Stimulated activated CD8-positive, alpha-beta memory T cell treated with anti-CD3 and anti-CD28 coated beads, Interleukin-12 subunit alpha, Interleukin-12 subunit beta, amount 100 ng/mL, for 24 hours (primary cell): Measurements from ENCODE around the gene EXOC3L4.
"Not testable (repeated sequence)": the region's sequence is repeated elsewhere in the genome, so short reads cannot be mapped to it uniquely, and the experiment has no call there.

ENCODE experiments used
- DNase-seq: peaks from one replicate; pipeline ENCODE4 v3.0.0-alpha.2; 2020; ENCODE audit errors: extremely low read depth

The EXOC3L4 gene

DNA sequence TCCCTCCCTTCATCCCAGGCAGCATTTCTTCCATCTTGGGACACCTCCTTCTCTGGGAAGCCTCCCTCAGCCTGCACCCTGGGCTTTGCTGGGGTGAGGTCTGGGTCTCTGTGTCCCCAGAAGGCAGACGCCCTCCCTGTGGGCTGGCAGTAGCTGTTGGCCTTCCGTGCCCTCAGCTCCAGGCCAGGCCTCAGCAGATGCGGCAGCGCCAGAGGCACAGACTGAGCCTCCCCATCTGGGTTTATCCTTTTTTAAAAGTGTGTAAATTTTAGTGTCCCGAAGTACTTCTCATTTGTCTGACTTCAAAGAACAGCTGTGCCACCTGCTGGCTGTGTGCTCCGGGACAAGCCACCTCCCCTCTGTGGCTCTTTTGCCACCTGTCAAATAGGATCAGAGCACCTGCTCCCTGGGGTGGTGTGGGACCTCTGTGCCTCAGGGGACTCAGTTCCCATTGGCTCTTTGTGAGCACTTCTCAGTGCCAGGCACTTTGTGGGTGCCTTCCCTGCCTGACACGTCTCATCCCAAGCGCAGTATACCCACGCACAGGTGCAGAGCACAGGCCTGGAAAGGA, 11.1 kb downstream of the EXOC3L4 start:
- DNase-seq, result no peak

GRCh38 chr14:103107455-103107854, 12.9 kb downstream of the EXOC3L4 start:
- DNase-seq, result no peak

DNA sequence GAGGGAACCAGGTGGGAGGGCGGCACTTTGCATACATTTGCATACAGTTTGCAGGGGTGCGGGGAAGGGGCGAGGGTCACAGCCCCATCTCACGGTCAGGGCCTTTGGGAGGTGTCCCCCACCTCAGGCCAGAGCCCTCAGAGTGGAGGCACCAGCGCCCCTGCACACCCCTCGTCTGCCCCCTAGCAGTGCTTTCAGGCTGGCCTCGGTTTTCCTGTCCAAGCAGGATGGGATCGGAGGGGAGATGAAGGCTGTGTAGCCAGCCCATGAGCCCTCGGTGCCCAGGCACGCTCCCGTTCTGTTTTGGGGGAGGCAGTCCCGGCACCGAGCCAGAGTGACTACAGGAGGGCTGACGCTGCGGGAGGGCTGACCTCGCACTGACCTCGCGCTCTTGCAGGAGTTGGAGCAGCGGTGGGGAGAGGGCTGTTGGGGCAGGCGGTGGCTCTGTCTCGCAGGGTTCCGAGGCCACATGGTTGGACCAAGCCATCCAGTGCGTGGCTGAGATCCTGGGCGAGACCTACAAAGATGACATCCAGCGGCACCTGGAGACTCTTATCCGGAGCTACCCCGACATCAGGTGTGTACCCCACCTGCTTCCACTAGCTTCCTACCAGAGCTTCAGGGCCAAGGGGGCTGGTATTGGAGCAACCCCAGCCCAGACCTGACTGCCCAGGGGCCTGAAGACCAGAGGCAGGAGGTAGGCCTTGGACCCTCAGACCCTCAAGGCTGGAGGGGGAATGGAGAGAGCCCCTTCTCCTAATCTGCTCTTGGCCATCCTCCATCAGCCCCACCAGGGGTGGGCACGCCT, 13.6 kb downstream of the EXOC3L4 start:
- DNase-seq, result no peak

GRCh38 chr14:103108749-103109207, 14.3 kb downstream of the EXOC3L4 start:
- DNase-seq, result no peak

DNA sequence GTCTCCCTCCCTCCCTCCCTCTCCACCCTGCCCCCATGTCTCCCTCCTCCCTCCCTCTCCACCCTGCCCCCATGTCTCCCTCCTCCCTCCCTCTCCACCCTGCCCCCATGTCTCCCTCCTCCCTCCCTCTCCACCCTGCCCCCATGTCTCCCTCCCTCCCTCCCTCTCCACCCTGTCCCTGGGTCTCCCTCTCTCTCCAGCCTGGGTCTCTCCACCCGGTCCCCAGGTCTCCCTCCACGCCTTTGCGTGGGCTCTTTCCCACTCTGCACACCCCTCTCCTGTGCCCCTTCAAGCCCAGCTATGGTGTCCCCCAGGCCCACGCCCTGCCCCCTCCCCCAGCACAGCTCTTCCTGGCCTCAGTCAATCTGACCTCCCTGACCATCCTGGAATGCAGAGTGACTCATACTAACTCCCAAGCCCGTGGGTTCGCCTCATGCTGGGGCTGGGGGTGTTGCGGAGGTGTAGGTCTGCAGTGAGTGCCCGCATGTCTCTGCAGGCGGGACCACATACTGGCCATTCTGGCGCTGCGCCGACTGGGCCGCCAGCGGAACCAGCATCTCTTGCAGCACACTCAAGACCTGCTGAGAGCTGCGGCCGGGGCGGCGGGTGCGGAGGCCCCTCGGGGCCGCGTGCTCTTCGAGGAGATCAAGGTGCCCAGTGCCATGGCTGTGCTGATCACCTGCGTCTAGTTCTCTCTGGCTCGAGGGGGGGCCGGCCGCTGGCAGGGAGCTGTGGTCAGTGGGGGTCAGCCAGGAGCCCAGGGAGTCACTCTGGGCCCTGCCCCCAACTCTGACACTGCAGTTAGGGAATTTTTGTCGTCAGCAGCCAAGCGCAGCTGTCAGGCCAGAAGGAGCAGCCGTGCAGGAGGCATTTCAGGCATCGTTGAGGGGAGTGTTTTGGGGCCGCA, 15.3 kb downstream of the EXOC3L4 start:
- DNase-seq, result no peak

DNA sequence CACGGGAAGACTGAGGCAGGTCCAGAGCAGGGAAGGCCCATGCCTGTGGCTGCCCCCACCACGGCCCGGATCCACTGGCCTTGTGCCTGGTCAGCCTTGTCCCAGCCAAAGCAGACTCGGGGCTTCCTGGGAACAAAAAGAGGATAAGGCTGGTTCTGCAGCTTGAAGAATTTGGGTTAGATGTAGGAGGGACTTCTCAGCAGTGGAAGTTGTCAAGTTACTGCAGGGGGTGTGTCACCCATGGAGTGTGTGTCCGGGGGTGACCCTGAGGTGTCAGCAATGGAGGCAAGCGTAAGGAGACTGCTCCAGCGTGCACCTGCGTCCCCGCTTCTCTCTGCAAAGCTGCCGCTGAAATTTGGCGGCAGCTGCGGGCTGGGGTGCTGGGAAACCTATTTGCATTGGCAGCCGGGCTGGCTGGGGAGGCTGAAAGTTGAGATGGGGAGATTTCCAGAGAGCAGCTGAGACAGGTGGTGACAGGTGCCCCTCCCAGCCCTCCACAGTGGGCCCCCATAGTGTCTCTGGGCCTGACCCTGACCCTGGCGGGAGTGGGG, 16.2 kb downstream of the EXOC3L4 start:
- no peak for DNase-seq

DNA sequence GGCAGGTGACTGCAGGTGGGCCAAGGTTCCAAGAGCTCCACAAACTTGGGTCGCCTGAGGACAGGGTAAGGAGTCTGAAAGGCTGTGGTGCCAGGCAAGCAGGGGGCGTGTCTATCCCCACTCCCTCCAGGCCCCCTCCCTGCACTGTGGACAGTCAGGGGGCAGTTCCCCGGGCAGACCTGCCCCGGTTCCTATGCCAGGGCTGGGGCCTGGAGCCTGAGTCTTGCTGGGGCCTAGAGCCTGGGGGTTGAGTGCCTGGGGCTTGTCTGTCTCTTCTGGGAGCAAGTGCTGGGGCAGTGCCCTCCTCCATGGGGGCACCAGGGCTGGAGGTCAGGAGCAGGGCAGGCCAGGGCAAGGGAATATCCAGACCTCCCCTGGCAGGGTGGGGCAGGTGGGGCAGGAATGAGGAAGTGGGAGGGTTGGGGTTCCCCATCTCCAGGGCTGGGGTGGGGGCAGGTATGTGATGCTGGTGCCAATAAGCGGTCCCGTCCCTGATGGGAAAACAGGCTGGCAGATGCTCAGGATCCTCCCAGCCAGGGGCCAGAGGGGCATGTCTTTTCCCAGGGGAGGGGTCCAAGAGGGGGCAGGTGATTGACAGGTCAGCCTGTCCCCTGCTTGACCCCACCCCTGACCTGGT, 16.8 kb downstream of the EXOC3L4 start:
- DNase-seq, result no peak

GRCh38 chr14:103112400-103113243, 18.1 kb downstream of the EXOC3L4 start:
- no peak for DNase-seq

GRCh38 chr14:103113303-103113702, 18.8 kb downstream of the EXOC3L4 start:
- DNase-seq, result no peak

DNA sequence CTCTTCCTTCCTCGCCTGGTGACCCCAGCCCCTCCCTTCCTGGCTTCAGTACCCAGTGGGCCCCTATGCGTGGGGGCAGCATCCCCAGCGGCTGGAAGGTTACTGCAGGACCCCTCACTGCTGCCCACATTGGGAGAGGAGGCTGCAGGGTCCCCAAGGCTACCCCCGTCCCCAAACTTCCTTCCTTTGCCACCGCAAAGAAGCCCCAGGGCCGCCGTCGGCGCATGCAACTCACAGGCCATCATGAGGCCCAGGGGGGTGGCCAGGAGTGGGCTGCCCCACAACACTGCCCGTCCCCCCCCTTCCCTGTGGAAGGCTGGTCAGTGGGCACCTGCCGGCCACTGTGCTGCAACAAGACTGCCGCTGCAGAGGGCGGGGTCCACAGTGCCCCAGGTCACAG, 19.2 kb downstream of the EXOC3L4 start:
- DNase-seq, result no peak

DNA sequence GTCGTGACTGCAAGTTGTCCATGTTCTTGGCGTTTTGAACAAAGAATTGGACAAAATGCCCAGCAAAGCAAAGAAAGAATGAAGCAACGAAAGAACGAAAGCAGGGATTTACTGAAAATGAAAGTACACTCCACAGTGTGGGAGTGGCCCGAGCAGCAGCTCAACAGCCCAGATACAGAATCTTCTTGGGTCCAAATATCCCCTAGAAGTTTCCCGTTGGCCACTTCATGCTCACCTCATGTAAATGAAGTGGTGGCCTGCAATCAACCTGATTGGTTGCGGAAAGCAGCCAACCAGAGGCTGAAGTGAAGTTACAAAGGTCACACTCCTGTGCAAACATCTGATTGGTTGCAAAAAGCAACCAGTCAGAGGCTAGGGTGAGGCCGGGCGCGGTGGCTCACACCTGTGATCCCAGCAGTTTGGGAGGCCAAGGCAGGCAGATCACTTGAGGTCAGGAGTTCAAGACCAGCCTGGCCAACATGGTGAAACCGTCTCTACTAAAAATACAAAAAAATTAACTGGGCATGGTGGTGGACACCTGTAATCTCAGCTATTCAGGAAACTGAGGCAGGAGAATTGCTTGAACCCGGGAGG, 20.7 kb downstream of the EXOC3L4 start:
- not testable (repeated sequence) for DNase-seq

GRCh38 chr14:103115845-103116572, 21.5 kb downstream of the EXOC3L4 start:
- DNase-seq, result no peak

GRCh38 chr14:103116636-103117035, 22.1 kb downstream of the EXOC3L4 start:
- no peak for DNase-seq

DNA sequence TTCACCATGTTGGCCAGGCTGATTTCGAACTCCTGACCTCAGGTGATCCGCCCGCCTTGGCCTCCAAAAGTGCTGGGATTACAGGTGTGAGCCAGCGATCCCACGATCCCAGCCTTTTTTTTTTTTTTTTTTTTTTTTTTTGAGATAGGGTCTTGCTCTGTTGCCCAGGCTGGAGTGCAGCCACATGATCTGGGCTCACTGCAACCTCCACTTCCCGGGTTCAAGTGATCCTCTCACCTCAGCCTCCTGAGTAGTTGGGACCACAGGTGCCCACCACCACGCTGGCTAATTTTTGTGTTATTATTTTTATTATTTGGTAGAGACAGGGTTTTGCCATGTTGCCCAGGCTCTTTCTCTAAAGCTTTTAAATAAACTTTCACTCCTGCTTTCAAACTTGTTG, 23.0 kb downstream of the EXOC3L4 start:
- not testable (repeated sequence) for DNase-seq

DNA sequence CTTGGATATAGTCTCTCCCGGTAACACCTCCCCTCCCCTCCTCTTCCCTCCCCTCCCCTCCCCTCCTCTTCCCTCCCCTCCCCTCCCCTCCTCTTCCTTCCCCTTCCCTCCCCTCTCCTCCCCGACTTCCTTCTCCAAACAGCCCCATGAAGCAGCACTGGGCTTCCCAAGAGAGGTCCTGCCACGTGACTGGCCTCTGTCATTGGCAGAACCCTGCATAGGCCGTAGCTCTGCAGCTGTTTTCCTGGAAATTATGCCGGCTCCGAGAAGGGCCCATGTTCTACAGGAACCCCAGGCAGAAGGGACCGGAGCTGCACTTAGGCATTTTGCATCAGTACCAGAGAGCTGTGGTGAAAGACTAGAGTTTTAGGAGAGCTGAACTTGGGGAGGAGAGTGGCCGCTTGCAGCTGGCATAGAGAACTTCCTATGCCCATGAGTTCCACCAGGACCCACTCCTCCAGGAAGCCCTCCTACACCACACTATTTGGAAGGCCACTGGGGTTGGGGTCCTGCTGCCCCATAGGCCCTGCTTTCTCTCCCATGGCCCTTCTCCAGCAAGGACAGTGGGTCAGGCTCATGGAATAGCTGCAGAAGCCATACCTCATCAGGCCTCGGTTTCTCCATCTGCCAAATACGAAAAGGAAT, 23.6 kb downstream of the EXOC3L4 start:
- no peak for DNase-seq

DNA sequence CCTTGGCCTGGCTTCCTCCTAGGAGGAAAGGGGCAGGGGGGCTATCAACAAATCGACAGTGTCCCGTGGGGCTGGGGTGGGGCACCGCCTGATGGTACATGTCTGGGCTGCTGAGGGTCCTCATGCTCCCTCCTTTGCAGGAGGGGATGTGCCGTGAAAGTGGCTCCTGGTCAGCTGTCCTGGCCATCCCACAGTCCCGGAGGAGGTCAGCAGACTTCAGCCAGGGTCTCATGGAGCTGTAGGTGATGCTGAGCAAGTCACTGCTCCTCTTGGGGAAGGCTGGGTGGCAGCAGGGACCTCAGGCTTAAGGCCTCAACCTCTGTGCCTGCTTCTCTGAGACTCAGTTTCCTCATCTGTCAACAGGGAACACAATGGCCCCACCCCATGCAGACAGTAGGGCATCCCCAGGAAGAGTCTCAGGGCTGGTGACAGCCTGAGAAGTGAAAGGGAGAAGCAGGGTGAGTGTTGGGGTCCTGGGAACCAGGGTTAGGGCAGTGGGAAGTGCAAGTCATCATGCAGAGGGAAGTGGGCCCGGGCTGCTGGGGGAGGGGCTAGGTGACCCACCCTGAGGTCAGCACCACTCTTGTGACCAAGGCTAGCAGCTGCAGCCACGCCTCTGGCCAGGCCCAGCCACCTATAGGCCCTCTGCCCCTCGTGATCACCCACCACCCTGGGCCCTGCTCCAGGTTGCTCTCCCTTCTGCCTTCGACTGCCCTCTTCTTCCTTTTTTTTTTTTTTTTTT, 24.3 kb downstream of the EXOC3L4 start:
- DNase-seq, result no peak

- not testable (repeated sequence) for DNase-seq
Observed at GRCh38 chr14:103119527-103119926, 25.0 kb downstream of the EXOC3L4 start.

- no peak for DNase-seq
Observed at GRCh38 chr14:103121121-103121845, 26.8 kb downstream of the EXOC3L4 start.
